DMS114 treated with DMSO at 0.1 percent for 48 hours (cell line): ENCODE data around the gene CHCHD6.

Experiments used
- DNase-seq: peaks from one replicate; lab custom pipeline; 2025; ENCODE audit not compliant: unreplicated experiment; lab: John Stamatoyannopoulos, UW

The CHCHD6 gene

GRCh38 chr3:126957776-126958637, 254.0 kb downstream of the CHCHD6 start:
- DNase-seq = no peak

GRCh38 chr3:126958638-126959085, 254.6 kb downstream of the CHCHD6 start:
- DNase-seq = no peak

- no peak for DNase-seq
These were observed 255.3 kb downstream of the CHCHD6 start for GRCh38 chr3:126959136-126959920.

- no peak for DNase-seq
These were observed 256.0 kb downstream of the CHCHD6 start for GRCh38 chr3:126959921-126960603.

- no peak for DNase-seq
These were observed 256.6 kb downstream of the CHCHD6 start for GRCh38 chr3:126960604-126960995.

- DNase-seq = no peak
These were observed 257.3 kb downstream of the CHCHD6 start for GRCh38 chr3:126961191-126961790.

GRCh38 chr3:126961791-126962461, 257.9 kb downstream of the CHCHD6 start:
- DNase-seq = no peak

GRCh38 chr3:126962756-126963155, 258.7 kb downstream of the CHCHD6 start:
- no peak for DNase-seq

- DNase-seq = no peak
These were observed 259.5 kb downstream of the CHCHD6 start for GRCh38 chr3:126963261-126964190.

GRCh38 chr3:126964261-126964660, 260.2 kb downstream of the CHCHD6 start:
- DNase-seq = no peak

- no peak for DNase-seq
These were observed 260.9 kb downstream of the CHCHD6 start for GRCh38 chr3:126964950-126965349.

GRCh38 chr3:126965526-126966080, 261.6 kb downstream of the CHCHD6 start:
- DNase-seq = no peak

- DNase-seq = no peak
These were observed 263.3 kb downstream of the CHCHD6 start for GRCh38 chr3:126967386-126967785.

GRCh38 chr3:126968391-126969390, 264.7 kb downstream of the CHCHD6 start:
- no peak for DNase-seq

- DNase-seq = no peak
These were observed 265.5 kb downstream of the CHCHD6 start for GRCh38 chr3:126969586-126969985.

- no peak for DNase-seq
These were observed 266.1 kb downstream of the CHCHD6 start for GRCh38 chr3:126970101-126970500.

GRCh38 chr3:126970921-126971320, 266.9 kb downstream of the CHCHD6 start:
- DNase-seq = no peak

GRCh38 chr3:126971891-126972351, 267.9 kb downstream of the CHCHD6 start:
- DNase-seq = no peak
